Right lobe of liver (tissue), 4 donors: ENCODE measurements around the gene CDHR2.

Experiments
- CTCF ChIP-seq, 4 donors: fragments of 200-600 bp in 3 of 4; fragments of 450-650 bp in 1 of 4; IDR thresholded peaks; one replicate each; pipeline versions ENCODE4 v1.5.1 to v1.8.0; 2016 to 2022; ENCODE audit warnings: antibody characterized with exemption in 4 of 4, mild to moderate bottlenecking in 2 of 4
- POLR2A ChIP-seq: fragments of 450-650 bp; IDR thresholded peaks from one replicate; pipeline ENCODE4 v1.6.1; 2017; ENCODE audit warnings: antibody characterized with exemption, mild to moderate bottlenecking
- donor health status: DM: no; HTN: no; CAD: no.
- donor health status: DM: no; HTN: no; CAD: no.
- donor health status: DM: no; HTN: yes; CAD: no.

DNA sequence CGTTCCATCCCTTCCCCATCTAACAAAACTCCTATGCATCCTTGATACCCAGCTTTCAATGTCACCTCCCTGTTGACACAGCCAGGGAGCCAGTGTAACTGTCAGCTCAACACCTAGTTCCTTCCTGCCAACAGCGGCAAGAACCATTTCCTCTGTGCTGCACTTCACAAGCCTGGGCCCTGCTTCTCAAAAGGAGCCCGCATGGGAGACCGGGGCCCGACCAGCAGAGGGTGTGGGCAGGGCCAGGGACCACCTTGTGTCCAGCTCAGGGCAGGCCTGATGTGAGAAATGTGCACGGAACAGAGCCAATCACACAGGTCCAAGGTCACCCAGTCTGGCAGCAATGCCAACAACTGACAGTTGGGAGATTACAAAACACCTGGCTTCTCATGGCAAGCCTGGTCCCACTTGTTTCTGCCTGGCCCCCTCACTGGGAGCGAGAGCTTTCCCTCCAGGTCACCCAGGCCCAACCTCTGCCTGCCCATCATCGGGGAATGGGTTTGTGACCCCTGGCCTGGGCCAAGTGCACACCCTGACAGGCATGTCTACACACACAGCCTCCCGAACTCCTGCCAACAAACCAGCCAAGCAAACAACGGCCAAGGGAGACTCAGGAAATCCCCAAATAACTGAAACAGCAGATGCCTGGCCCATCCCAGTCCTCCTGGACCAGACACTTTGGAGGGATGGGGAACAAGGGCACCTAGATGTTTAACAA, 15.1 kb upstream of the CDHR2 start:
- TF ChIP-seq POLR2A = no peak
- no peak for TF ChIP-seq CTCF (IDR thresholded peaks at IDR 0.05)
